Omental fat pad (tissue), 4 donors: Measurements from ENCODE around the gene ARHGEF12. TPM values are rescaled to one million over a fixed set of nuclear protein-coding genes. Genes with fewer than 3 reads are reported as not detected.

Experiments
- ATAC-seq: fragments of 150-250 bp; one replicate; pipeline ENCODE4 v1.9.1; 2016; ENCODE audit warnings: mild to moderate bottlenecking, moderate library complexity; ENCODE audit not compliant: low FRiP score
- DNase-seq: peaks from one replicate; pipeline ENCODE4 v3.0.0-alpha.2; 2019; ENCODE audit warnings: low spot score
- total RNA-seq, 4 donors: library from RNA; depleted of rRNA; stranded (reverse); fragments of >200 nt; gene quantifications; one replicate each; pipeline ENCODE4 v1.1.0, GENCODE V29; 2016
- TF ChIP-seq, protein P1 (sequence below), 3 donors: fragments of 450-650 bp; IDR thresholded peaks; one replicate each; pipeline ENCODE4 v1.5.1; 2016 to 2017; ENCODE audit warnings: antibody characterized with exemption in 3 of 3, mild to moderate bottlenecking in 3 of 3, moderate library complexity in 2 of 3

Gene ARHGEF12
- total RNA-seq, 4 donors from 2014 or later: 69.8 to 137 (median 75.2) TPM

DNA sequence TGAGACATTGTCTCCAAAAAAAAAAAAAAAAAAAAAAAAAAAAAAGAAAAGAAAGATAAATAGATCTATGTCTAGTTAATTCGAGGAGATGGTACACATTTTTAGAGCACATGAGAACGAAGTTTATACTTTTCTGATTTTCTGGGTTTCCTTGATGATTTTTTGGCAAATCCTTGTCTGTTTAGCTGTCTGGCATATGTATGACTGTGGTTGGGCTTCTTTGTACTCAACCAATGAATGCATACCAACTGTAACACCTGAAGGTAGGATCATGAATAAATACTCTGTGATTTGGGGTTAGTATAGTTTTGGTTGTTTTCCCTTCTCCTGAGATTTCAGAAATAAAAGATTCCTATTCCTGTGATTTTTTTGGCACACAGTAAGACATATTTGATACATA is 63.1 kb downstream of the ARHGEF12 start:
- TF ChIP-seq, protein P1, sequence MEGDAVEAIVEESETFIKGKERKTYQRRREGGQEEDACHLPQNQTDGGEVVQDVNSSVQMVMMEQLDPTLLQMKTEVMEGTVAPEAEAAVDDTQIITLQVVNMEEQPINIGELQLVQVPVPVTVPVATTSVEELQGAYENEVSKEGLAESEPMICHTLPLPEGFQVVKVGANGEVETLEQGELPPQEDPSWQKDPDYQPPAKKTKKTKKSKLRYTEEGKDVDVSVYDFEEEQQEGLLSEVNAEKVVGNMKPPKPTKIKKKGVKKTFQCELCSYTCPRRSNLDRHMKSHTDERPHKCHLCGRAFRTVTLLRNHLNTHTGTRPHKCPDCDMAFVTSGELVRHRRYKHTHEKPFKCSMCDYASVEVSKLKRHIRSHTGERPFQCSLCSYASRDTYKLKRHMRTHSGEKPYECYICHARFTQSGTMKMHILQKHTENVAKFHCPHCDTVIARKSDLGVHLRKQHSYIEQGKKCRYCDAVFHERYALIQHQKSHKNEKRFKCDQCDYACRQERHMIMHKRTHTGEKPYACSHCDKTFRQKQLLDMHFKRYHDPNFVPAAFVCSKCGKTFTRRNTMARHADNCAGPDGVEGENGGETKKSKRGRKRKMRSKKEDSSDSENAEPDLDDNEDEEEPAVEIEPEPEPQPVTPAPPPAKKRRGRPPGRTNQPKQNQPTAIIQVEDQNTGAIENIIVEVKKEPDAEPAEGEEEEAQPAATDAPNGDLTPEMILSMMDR (IDR thresholded peaks at IDR 0.05): no peak
- no peak for ATAC-seq
- DNase-seq: no peak

DNA sequence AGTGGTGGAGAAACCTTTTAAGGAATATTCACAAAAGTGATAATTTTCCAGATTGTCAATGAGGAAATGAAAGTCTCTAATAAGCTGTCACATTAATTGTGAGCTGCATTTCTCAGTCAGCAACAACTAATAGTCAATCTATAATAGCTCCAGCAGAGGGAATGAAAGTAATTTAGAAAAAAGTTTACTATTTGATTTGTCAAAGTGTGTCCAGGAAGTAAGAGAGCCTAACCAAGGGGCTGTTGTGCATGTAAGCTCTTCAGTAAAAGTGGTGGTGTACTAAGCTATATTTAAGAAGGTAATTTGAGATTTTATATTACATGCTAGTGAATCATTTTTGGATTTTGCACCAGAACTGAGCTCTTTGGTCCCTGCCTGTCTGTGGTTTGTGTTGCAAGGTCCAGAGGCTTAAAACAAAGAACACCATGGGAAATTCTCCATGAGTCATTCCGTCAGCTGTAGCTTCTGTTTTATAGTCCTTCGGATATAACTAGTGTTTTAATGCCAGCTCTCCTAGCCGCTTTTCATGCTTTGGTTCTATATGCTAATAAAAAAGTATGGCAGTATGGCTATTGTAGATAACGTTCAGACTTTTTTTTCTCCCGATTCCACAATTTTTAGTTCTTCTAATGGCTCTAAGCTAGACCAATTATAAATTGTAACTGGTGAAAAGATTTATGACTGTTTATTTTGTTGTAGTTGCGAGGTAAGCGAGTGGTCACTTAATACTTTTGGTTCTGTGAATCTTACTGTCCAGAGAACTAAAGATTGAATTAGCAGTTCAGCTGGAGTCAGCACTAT is 64.6 kb downstream of the ARHGEF12 start:
- no peak for DNase-seq
- ATAC-seq: peak; percentile 81
- TF ChIP-seq, protein P1 (IDR thresholded peaks at IDR 0.05): no peak

DNA sequence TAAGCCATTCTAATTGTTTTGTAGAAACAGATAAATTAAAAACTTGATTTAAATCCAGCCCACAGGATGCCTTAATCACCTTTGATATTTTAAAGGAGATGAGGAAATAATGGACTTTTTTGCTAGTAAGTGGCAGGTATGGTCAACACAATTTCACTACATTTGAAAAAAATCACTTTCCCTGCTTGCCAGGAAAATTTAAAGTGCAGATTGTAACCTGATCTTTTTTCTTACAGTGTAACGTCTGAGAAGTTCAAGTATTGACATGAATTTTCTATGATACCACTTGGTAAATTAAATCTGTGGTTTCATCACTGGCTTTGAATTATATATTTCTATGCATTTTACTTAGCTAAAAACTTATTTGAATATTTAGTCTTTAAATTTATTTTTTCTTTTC is 65.3 kb downstream of the ARHGEF12 start:
- TF ChIP-seq, protein P1 (IDR thresholded peaks at IDR 0.05): no peak
- ATAC-seq (peak; percentile 13), DNase-seq (no peak)

DNA sequence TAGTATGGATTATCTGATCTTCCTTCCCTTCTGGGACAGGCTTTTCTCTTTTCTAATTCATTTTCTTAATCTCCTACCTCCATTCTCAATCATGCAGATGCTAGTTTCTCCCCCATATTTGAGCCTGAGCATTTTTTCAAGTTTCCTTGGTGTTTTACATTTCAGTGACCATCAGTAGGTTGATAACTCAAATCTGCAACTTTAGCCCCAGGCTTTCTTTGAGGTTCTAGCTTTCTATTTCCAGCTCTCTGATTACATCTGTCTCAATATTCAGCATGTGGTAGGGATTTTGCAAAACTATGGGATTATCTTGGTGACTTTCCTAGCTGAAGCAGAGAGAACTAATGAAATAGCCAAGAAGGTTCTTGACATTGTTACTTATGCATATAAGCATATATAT is 67.8 kb downstream of the ARHGEF12 start:
- ATAC-seq (no peak), DNase-seq (no peak)
- TF ChIP-seq, protein P1 (IDR thresholded peaks at IDR 0.05): no peak

DNA sequence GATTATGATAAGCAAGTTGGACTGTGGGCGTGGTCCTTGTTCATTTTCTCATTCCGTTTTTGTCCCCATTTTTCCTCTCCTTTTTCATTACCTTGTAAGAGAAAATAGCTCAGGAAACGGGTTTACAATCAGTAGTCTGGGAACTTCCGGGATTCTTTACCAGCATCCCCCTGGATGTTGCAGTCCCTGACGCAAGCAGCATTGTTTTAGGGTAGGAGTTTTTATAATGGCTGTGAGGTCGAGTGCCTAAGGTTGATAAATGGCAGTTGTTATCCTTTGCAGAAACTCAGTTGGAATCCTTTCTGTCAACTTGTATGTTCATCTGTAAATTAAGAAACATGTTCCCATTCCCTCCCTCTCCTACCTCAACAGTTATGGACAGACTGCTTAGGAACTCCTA is 68.3 kb downstream of the ARHGEF12 start:
- TF ChIP-seq, protein P1 (IDR thresholded peaks at IDR 0.05): no peak
- DNase-seq: no peak
- ATAC-seq: no peak

DNA sequence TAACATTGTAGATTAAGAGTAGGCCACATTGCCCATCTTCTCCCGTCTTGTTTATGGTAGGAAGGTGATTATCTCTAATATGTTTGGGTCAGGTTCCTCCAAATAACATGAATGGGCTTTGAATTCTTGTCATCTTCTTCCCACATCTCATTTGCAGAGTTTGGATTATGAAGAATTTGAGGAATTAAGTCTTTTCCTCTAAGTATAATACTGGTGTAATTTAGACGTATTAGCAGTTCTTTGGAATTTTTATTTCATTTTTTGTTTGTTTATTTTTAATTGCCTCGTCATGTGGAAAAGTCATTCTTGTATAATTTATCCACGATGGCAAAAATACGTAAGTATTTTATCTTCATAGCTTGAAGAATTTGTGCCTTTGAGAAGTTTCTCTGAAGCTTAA is 73.4 kb downstream of the ARHGEF12 start:
- TF ChIP-seq, protein P1 (IDR thresholded peaks at IDR 0.05): no peak
- ATAC-seq (no peak), DNase-seq (no peak)
